Stomach (tissue), 9 donors: Measurements from ENCODE around the gene PPM1F. TPM values are rescaled to one million over a fixed set of nuclear protein-coding genes. Genes with fewer than 3 reads are reported as not detected.

ENCODE experiments used
- DNase-seq, 2 donors: peaks; one replicate each; pipeline versions ENCODE4 v3.0.0 to v3.0.0-alpha.2; 2013 to 2019
- H3K27ac ChIP-seq, 5 donors: fragments of 200-600 bp in 4 of 5; sonication (generic) in 4 of 5; one replicate each; pipeline ENCODE4 v1.5.1; 2013 to 2019; ENCODE audit warnings: mild to moderate bottlenecking in 1 of 5, moderate library complexity in 1 of 5
- H3K27me3 ChIP-seq, 3 donors: fragments of 200-600 bp; sonication (generic); one replicate each; pipeline ENCODE4 v1.5.1; 2017 to 2019; ENCODE audit warnings: mixed run types in 1 of 3
- H3K36me3 ChIP-seq, 4 donors: fragments of 200-600 bp; sonication (generic); 1 replicate in 3 of 4; 2 replicates in 1 of 4; pipeline ENCODE4 v1.5.1; 2016 to 2019
- H3K4me1 ChIP-seq, 4 donors: fragments of 200-600 bp; sonication (generic); one replicate each; pipeline ENCODE4 v1.5.1; 2016 to 2019
- H3K4me3 ChIP-seq, 4 donors: fragments of 200-600 bp; sonication (generic) in 3 of 4; one replicate each; pipeline ENCODE4 v1.5.1; 2016 to 2019; ENCODE audit warnings: mild to moderate bottlenecking in 1 of 4
- H3K9me3 ChIP-seq, 4 donors: fragments of 200-600 bp; sonication (generic); one replicate each; pipeline ENCODE4 v1.5.1; 2016 to 2019
- EP300 ChIP-seq: sonication (generic); formaldehyde crosslinking; IDR thresholded peaks from one replicate; pipeline ENCODE4 v1.6.1; 2017; ENCODE audit warnings: antibody characterized with exemption
- POLR2A ChIP-seq, 4 donors: fragments of 450-650 bp; IDR thresholded peaks; one replicate each; pipeline ENCODE4 v1.6.1; 2016; ENCODE audit warnings: antibody characterized with exemption in 4 of 4, control low read depth in 2 of 4, mild to moderate bottlenecking in 1 of 4, moderate library complexity in 1 of 4
- POLR2AphosphoS5 ChIP-seq, 3 donors: sonication (generic); formaldehyde crosslinking; IDR thresholded peaks; one replicate each; pipeline ENCODE4 v1.6.1; 2016; ENCODE audit warnings: antibody characterized with exemption in 3 of 3
- WGBS, 5 donors: extraction: QIAGEN DNeasy Blood & Tissue Kit in 3 of 5; methylation state at CpG; one replicate each; pipeline versions ENCODE4 v1.1.5 to v1.1.7; 2013 to 2018; 5-methylcytosine and 5-hydroxymethylcytosine counted together
- intact Hi-C: fragments of 100-400 bp; cut with DNase I; formaldehyde crosslinking; loops from one replicate; pipeline ENCODE4 v1.15.1; 2023; ENCODE audit warnings: low total_unique reads
- polyA plus RNA-seq, 3 donors: library from polyadenylated mRNA; stranded (reverse); fragments of 200-250 nt; gene quantifications; one replicate each; pipeline ENCODE4 v1.2.3, GENCODE V29; 2013
- total RNA-seq, 5 donors: library from RNA; depleted of rRNA; stranded (reverse); fragments of >200 nt; gene quantifications; one replicate each; pipeline versions ENCODE4 v1.1.0 to v1.2.3, GENCODE V29; 2014 to 2016
- TF ChIP-seq, protein P1 (sequence below), 7 experiments: fragments of 450-650 bp in 4 of 7; fragments of 200-600 bp in 3 of 7; sonication (generic) in 3 of 7; IDR thresholded peaks; one replicate each; pipeline ENCODE4 v1.5.1; 2016 to 2019; ENCODE audit warnings: antibody characterized with exemption in 7 of 7, control low read depth in 2 of 7, mild to moderate bottlenecking in 1 of 7
- donor health status: healthy with polysubstance abuse.
- donor health status: Bipolar disorder and iron deficiency.
- donor health status: healthy.

Gene PPM1F
- total and polyA plus RNA-seq, 8 donors, result 6.7 to 285 (median 16.8) TPM

DNA sequence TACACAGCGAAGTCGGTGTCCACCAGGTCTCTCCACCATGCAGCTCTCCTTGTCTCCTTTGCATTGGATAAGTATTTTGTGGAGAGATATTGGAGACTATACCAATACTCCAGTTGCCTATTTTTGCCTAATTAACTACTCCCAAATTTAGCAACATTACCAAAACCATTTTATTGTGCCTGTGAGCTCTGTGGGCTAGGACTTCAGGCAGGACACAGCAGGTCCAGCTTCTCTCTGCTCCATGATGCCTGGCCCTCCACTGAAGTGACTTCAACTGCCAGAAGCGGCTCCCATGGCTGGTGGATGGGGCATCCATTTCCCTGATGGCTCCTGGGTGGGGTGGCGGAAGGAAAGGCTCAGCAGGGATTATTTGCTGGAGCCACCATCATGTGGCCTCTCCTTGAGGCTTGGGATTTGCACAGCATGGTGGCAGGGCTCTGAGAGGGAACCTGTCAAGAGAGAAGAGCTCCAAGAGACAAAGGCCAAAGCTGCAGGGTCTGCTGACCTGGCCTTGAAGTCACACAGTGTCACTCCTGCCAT is 48.3 kb downstream of the PPM1F start:
- TF ChIP-seq EP300, result no peak
- TF ChIP-seq POLR2AphosphoS5 (IDR thresholded peaks at IDR 0.05), result no peak
- TF ChIP-seq, protein P1, sequence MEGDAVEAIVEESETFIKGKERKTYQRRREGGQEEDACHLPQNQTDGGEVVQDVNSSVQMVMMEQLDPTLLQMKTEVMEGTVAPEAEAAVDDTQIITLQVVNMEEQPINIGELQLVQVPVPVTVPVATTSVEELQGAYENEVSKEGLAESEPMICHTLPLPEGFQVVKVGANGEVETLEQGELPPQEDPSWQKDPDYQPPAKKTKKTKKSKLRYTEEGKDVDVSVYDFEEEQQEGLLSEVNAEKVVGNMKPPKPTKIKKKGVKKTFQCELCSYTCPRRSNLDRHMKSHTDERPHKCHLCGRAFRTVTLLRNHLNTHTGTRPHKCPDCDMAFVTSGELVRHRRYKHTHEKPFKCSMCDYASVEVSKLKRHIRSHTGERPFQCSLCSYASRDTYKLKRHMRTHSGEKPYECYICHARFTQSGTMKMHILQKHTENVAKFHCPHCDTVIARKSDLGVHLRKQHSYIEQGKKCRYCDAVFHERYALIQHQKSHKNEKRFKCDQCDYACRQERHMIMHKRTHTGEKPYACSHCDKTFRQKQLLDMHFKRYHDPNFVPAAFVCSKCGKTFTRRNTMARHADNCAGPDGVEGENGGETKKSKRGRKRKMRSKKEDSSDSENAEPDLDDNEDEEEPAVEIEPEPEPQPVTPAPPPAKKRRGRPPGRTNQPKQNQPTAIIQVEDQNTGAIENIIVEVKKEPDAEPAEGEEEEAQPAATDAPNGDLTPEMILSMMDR (IDR thresholded peaks at IDR 0.05), result no peak
- no peak for TF ChIP-seq POLR2A (IDR thresholded peaks at IDR 0.05)
- Histone ChIP-seq H3K36me3 (peaks cover 0 to 7% (median 0%) of the 10 kb centered on the region in 4 donors), H3K4me3 (no peak overlapping the region), H3K27me3 (no peaks in the 10 kb centered on the region), H3K27ac (no peak overlapping the region), H3K9me3 (no peaks in the 10 kb centered on the region), H3K4me1 (no peaks in the 10 kb centered on the region)
- intact Hi-C loops, result no loop called here
- DNase-seq, result no peak
- WGBS, 5 donors, result 88 to 97% (median 96%) methylated on average over 4 of the region's 4 CpGs

DNA sequence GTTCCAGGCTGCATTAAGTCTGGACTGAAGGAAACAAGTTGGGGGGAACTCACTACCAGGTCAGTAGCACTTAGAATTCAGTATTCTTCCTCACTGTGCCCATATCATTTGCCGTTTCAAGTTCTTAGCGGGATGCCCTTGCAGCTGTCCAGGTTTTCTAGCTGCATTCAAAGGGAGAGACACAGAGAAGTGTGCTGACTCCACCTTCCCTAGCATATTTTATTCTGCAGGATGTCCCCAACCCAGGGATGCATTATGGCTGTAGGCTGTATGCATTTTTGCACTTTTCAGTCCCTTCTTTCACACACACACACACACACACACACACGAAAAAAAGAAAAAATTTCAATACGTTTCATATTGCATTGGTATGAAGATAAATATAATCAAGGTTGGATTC is 49.4 kb downstream of the PPM1F start:
- Histone ChIP-seq H3K27ac (no peak overlapping the region), H3K27me3 (no peaks in the 10 kb centered on the region), H3K4me3 (no peak overlapping the region), H3K9me3 (no peaks in the 10 kb centered on the region), H3K36me3 (peaks cover 0 to 7% (median 0%) of the 10 kb centered on the region in 4 donors), H3K4me1 (no peaks in the 10 kb centered on the region)
- intact Hi-C loops, result no loop called here
- WGBS, 5 donors, result 86 to 91% (median 88%) methylated on average over 4 of the region's 4 CpGs
- no peak for DNase-seq
- TF ChIP-seq EP300 (no peak), POLR2A (IDR thresholded peaks at IDR 0.05) (no peak), POLR2AphosphoS5 (IDR thresholded peaks at IDR 0.05) (no peak)
- TF ChIP-seq, protein P1 (IDR thresholded peaks at IDR 0.05), result no peak

DNA sequence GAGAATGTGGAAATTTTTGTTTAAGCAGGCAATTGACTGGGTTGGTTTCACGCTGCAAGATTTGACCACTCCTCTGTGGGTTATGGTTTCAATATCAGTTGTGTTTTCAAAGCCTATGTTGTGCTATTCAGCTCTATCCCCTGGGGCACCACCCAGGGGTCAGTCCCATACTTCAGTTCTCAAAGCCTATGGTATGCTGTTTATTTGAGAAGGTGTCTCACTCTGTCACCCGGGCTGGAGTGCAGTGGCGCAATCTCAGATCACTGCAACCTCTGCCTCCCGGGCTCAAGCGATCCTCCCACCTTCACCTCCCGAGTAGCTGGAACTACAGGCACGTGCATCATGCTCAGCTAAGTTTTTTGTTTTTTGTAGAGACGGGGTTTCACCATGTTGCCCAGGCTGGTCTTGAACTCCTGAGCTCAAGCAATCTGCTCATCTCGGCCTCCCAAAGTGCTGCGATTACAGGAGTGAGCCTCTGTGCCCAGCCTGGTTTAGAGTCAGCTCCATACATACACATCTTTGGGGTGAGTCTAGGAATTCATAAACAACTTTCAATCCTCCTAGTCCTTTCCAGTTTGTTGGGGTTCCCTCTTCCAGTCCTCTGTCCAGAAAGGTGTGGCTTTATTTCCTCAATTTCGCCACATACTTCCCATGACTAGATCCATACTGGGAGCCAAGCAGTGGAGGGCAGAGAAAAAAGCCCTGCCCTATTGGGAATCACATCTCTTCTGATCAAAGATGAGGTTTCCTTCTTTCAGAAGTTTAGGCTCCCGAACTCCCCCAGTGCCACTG is 50.2 kb downstream of the PPM1F start:
- TF ChIP-seq EP300 (no peak), POLR2A (IDR thresholded peaks at IDR 0.05) (no peak), POLR2AphosphoS5 (IDR thresholded peaks at IDR 0.05) (no peak)
- TF ChIP-seq, protein P1 (IDR thresholded peaks at IDR 0.05), result no peak
- H3K36me3 ChIP-seq, result peaks cover 0 to 7% (median 0%) of the 10 kb centered on the region in 4 donors
- DNase-seq, result no peak
- H3K4me1 ChIP-seq, result no peaks in the 10 kb centered on the region
- no peak overlapping the region for H3K4me3 ChIP-seq
- H3K27ac ChIP-seq, result no peak overlapping the region
- no peaks in the 10 kb centered on the region for H3K27me3 ChIP-seq
- 69 to 82% (median 78%) methylated on average over 10 to 12 of the region's 12 CpGs for WGBS, 5 donors
- intact Hi-C loops, result no loop called here
- no peaks in the 10 kb centered on the region for H3K9me3 ChIP-seq

DNA sequence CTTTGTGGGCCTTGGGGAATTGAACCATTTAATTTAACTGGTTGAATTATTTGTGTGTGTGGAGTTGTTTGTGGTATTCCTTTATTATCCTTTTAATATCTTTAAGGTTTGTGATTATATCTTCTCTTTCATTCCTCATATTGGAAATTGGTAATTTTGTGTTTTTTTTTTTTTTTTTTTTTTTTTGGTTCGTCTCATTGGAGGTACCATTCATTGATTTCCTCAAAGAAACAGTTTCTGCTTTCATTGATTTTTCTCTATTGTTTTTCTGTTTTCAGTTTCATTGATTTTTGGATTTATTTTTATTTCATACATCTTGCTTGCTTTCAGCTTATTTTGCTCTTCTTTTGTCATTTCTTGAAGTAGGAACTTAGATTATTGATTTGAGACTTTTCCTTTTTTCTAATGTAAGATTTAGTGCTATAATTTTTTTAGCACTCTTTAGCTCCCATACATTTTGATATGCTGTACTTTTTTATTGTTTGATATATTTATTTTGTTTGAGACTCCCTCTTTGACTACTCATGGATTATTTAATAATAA is 54.2 kb downstream of the PPM1F start:
- Histone ChIP-seq H3K27ac (no peak overlapping the region), H3K9me3 (peaks cover 0 to 5% (median 0%) of the 10 kb centered on the region in 4 donors), H3K27me3 (no peaks in the 10 kb centered on the region), H3K4me1 (no peaks in the 10 kb centered on the region), H3K36me3 (no peaks in the 10 kb centered on the region), H3K4me3 (no peak overlapping the region)
- DNase-seq, result no peak
- TF ChIP-seq EP300 (no peak), POLR2A (IDR thresholded peaks at IDR 0.05) (no peak), POLR2AphosphoS5 (IDR thresholded peaks at IDR 0.05) (no peak)
- TF ChIP-seq, protein P1 (IDR thresholded peaks at IDR 0.05), result no peak
- WGBS, 5 donors, result 47 to 72% (median 71%) methylated on average over 1 of the region's 1 CpG; no CpG with 5 or more reads in 1 of the 5 donors
- intact Hi-C loops, result no loop called here
